IPS-NIHi7 (cell line): ENCODE data around the gene RAP1GDS1.
"Not testable (repeated sequence)": the region's sequence is repeated elsewhere in the genome, so short reads cannot be mapped to it uniquely, and the experiment has no call there.

Experiments used
- DNase-seq: peaks from one replicate; pipeline ENCODE4 v3.0.0; 2012; ENCODE audit warnings: mixed read lengths; ENCODE audit errors: extremely low spot score

The RAP1GDS1 gene

GRCh38 chr4:98288671-98289070 lies 27.5 kb downstream of the RAP1GDS1 start:
- DNase-seq: not testable (repeated sequence)

GRCh38 chr4:98289375-98289774 lies 28.2 kb downstream of the RAP1GDS1 start:
- no peak for DNase-seq

- no peak for DNase-seq
Measured at GRCh38 chr4:98290511-98290910, 29.3 kb downstream of the RAP1GDS1 start.

GRCh38 chr4:98293104-98293887 lies 32.1 kb downstream of the RAP1GDS1 start:
- no peak for DNase-seq

GRCh38 chr4:98298022-98298421 lies 36.8 kb downstream of the RAP1GDS1 start:
- DNase-seq: no peak

GRCh38 chr4:98300706-98301105 lies 39.5 kb downstream of the RAP1GDS1 start:
- no peak for DNase-seq

- DNase-seq: no peak
Measured at GRCh38 chr4:98305576-98305975, 44.4 kb downstream of the RAP1GDS1 start.

GRCh38 chr4:98310867-98311266 lies 49.7 kb downstream of the RAP1GDS1 start:
- DNase-seq: no peak

GRCh38 chr4:98311656-98312055 lies 50.5 kb downstream of the RAP1GDS1 start:
- DNase-seq: no peak

GRCh38 chr4:98314791-98315565 lies 53.8 kb downstream of the RAP1GDS1 start:
- DNase-seq: no peak

GRCh38 chr4:98318521-98318920 lies 57.3 kb downstream of the RAP1GDS1 start:
- DNase-seq: no peak

GRCh38 chr4:98319021-98319420 lies 57.8 kb downstream of the RAP1GDS1 start:
- no peak for DNase-seq

GRCh38 chr4:98326168-98326567 lies 65.0 kb downstream of the RAP1GDS1 start:
- no peak for DNase-seq

- no peak for DNase-seq
Measured at GRCh38 chr4:98327694-98328093, 66.5 kb downstream of the RAP1GDS1 start.

- not testable (repeated sequence) for DNase-seq
Measured at GRCh38 chr4:98329879-98330640, 68.9 kb downstream of the RAP1GDS1 start.

- no peak for DNase-seq
Measured at GRCh38 chr4:98332017-98332416, 70.8 kb downstream of the RAP1GDS1 start.

GRCh38 chr4:98334461-98334860 lies 73.3 kb downstream of the RAP1GDS1 start:
- DNase-seq: no peak

- no peak for DNase-seq
Measured at GRCh38 chr4:98338761-98339438, 77.7 kb downstream of the RAP1GDS1 start.

- no peak for DNase-seq
Measured at GRCh38 chr4:98341309-98341708, 80.1 kb downstream of the RAP1GDS1 start.

GRCh38 chr4:98343626-98344025 lies 82.4 kb downstream of the RAP1GDS1 start:
- no peak for DNase-seq

GRCh38 chr4:98345838-98346237 lies 84.7 kb downstream of the RAP1GDS1 start:
- DNase-seq: no peak

GRCh38 chr4:98352396-98352795 lies 91.2 kb downstream of the RAP1GDS1 start:
- no peak for DNase-seq
